ENCODE measurements around the gene IL21R. TPM values are rescaled to one million over a fixed set of nuclear protein-coding genes. Genes with fewer than 3 reads are reported as not detected.

The IL21R gene
- total and polyA plus RNA-seq, 10 of the 15 experiments (the other 5 are each of a cell fraction or from before 2014, with no cell fraction given): 5.3 to 138 (median 82.5) TPM

- TF ChIP-seq NFYB (IDR thresholded peaks at IDR 0.05; ENCODE audit: insufficient read depth, low read depth, low read length) (no peak), TCF7 (IDR thresholded peaks at IDR 0.05; ENCODE audit: borderline replicate concordance) (no peak), PKNOX1 (IDR thresholded peaks at IDR 0.05) (peak; percentile 80; the same call in 1 of the 2 replicates), BCL3 (IDR thresholded peaks at IDR 0.05; ENCODE audit: borderline replicate concordance, insufficient read depth, low read depth, low read length, poor library complexity, severe bottlenecking) (peak; percentile 80), EGR1 (IDR thresholded peaks at IDR 0.05; ENCODE audit: borderline replicate concordance in 1 of 2, low read depth in 2 of 2, low read length in 2 of 2) (peak in 1 of 2 experiments; percentile 98; a peak in 2 of 3 replicates), RUNX3 (IDR thresholded peaks at IDR 0.05; ENCODE audit: low read length) (peak; percentile 81), USF2 (IDR thresholded peaks at IDR 0.05; ENCODE audit: borderline replicate concordance, low read depth, low read length) (no peak; the same call in 1 of the 2 replicates), CBX5 (IDR thresholded peaks at IDR 0.05; ENCODE audit: low read depth) (no peak), TAF1 (IDR thresholded peaks at IDR 0.05; ENCODE audit: borderline replicate concordance, low read depth, low read length) (no peak), RCOR1 (conservative IDR thresholded peaks at IDR 0.05; ENCODE audit: low read depth, low read length) (0 out of 2 replicates have a peak, but pooled peaks have one; percentile 14), NFIC (IDR thresholded peaks at IDR 0.05; ENCODE audit: low read depth, low read length) (peak; percentile 71), SUZ12 (IDR thresholded peaks at IDR 0.05; ENCODE audit: unreplicated experiment) (no peak), BMI1 (IDR thresholded peaks at IDR 0.05; ENCODE audit: borderline replicate concordance) (no peak), BCLAF1 (IDR thresholded peaks at IDR 0.05) (no peak), MEF2B (IDR thresholded peaks at IDR 0.05; ENCODE audit: partially characterized antibody, poor library complexity, severe bottlenecking) (peak; percentile 34), DPF2 (IDR thresholded peaks at IDR 0.05) (peak; percentile 93), MLLT1 (IDR thresholded peaks at IDR 0.05) (peak; percentile 79), HDAC6 (IDR thresholded peaks at IDR 0.05; ENCODE audit: unreplicated experiment) (peak; percentile 39), SREBF1 (IDR thresholded peaks at IDR 0.05; ENCODE audit: low read length) (no peak)
These were observed 34.3 kb upstream of the IL21R start (continued) for GRCh38 chr16:27367461-27368357.
